Measurements from ENCODE around the gene IGFBP4. TPM values are rescaled to one million over a fixed set of nuclear protein-coding genes. Genes with fewer than 3 reads are reported as not detected.

The IGFBP4 gene
- total RNA-seq, 4 donors from 2014 or later, result 98.4 to 302 (median 166) TPM

GRCh38 chr17:40479754-40480480 lies 36.7 kb downstream of the IGFBP4 start:
- WGBS, 2 donors (ENCODE audit: low coverage in 1 of 2), result 72% methylated on average over 9 of the region's 9 CpGs; no CpG with 5 or more reads in 1 of the 2 donors

GRCh38 chr17:40480501-40481003 lies 37.3 kb downstream of the IGFBP4 start:
- peak; percentile 47 for DNase-seq
- 20 to 41% methylated on average over 2 to 12 of the region's 12 CpGs for WGBS, 2 donors (ENCODE audit: low coverage in 1 of 2)
- in situ Hi-C loops (cut with MboI; ENCODE audit: low pct_ligation_motif_present in 1 of 4, low pct_unique_long_range_greater_than_20kb in 1 of 4, low sequenced_read_pairs in 3 of 4) (no loop called here), intact Hi-C loops (cut with DNase I; ENCODE audit: low total_unique reads) (no loop called here)
- no peak for TF ChIP-seq POLR2A (IDR thresholded peaks at IDR 0.05)
- TF ChIP-seq EP300 (IDR thresholded peaks at IDR 0.05; ENCODE audit: low read depth), result no peak
- no peak for TF ChIP-seq POLR2AphosphoS5 (IDR thresholded peaks at IDR 0.05)
- TF ChIP-seq, protein P1, sequence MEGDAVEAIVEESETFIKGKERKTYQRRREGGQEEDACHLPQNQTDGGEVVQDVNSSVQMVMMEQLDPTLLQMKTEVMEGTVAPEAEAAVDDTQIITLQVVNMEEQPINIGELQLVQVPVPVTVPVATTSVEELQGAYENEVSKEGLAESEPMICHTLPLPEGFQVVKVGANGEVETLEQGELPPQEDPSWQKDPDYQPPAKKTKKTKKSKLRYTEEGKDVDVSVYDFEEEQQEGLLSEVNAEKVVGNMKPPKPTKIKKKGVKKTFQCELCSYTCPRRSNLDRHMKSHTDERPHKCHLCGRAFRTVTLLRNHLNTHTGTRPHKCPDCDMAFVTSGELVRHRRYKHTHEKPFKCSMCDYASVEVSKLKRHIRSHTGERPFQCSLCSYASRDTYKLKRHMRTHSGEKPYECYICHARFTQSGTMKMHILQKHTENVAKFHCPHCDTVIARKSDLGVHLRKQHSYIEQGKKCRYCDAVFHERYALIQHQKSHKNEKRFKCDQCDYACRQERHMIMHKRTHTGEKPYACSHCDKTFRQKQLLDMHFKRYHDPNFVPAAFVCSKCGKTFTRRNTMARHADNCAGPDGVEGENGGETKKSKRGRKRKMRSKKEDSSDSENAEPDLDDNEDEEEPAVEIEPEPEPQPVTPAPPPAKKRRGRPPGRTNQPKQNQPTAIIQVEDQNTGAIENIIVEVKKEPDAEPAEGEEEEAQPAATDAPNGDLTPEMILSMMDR (IDR thresholded peaks at IDR 0.05), result no peak
- H3K27ac ChIP-seq, result no peak overlapping the region
- H3K4me1 ChIP-seq, result peaks cover 5 to 35% (median 16%) of the 10 kb centered on the region in 4 donors
- no peaks in the 10 kb centered on the region for H3K36me3 ChIP-seq
- no peaks in the 10 kb centered on the region for H3K9me3 ChIP-seq
- no peak overlapping the region for H3K4me3 ChIP-seq
- H3K27me3 ChIP-seq, result no peaks in the 10 kb centered on the region

More at GRCh38 chr17:40479754-40480480, 36.7 kb downstream of the IGFBP4 start:
- TF ChIP-seq, protein P1 (IDR thresholded peaks at IDR 0.05), result no peak
- TF ChIP-seq POLR2AphosphoS5 (IDR thresholded peaks at IDR 0.05), result no peak
- no peak for TF ChIP-seq POLR2A (IDR thresholded peaks at IDR 0.05)
- TF ChIP-seq EP300 (IDR thresholded peaks at IDR 0.05; ENCODE audit: low read depth), result no peak
- DNase-seq, result no peak
- H3K36me3 ChIP-seq, result no peaks in the 10 kb centered on the region
- in situ Hi-C loops (cut with MboI; ENCODE audit: low pct_ligation_motif_present in 1 of 4, low pct_unique_long_range_greater_than_20kb in 1 of 4, low sequenced_read_pairs in 3 of 4) (no loop called here), intact Hi-C loops (cut with DNase I; ENCODE audit: low total_unique reads) (loop anchor here (5.0 kb wide), 1 partner anchor 38 kb away; the partner anchor contains the start of gene IGFBP4)
- no peak overlapping the region for H3K4me3 ChIP-seq
- H3K4me1 ChIP-seq, result peaks cover 11 to 39% (median 19%) of the 10 kb centered on the region in 4 donors
- H3K27me3 ChIP-seq, result no peaks in the 10 kb centered on the region
- H3K27ac ChIP-seq, result no peak overlapping the region
- no peaks in the 10 kb centered on the region for H3K9me3 ChIP-seq

DNA sequence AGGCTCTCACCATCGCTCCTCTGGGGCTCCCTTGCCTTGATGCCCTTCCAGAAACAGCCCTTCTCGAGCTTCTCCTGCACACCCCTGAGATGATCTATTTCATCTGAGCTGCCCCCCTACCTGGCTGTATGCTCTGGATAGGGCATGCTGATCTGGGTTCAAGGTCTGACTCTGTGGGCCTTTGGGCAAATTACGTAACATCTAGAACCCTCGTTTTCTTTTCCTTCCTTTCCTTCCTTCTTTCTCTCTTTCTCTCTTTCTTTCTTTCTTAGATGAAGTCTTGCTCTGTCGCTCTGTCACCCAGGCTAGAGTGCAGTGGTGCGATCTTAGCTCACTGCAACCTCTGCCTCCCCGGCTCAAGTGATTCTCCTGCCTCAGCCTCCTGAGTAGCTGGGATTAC lies 37.9 kb downstream of the IGFBP4 start:
- no peaks in the 10 kb centered on the region for H3K9me3 ChIP-seq
- TF ChIP-seq EP300 (IDR thresholded peaks at IDR 0.05; ENCODE audit: low read depth), result no peak
- in situ Hi-C loops (cut with MboI; ENCODE audit: low pct_ligation_motif_present in 1 of 4, low pct_unique_long_range_greater_than_20kb in 1 of 4, low sequenced_read_pairs in 3 of 4), result no loop called here
- no peak for DNase-seq
- no peaks in the 10 kb centered on the region for H3K36me3 ChIP-seq
- H3K4me1 ChIP-seq, result peaks cover 0 to 34% (median 11%) of the 10 kb centered on the region in 4 donors
- H3K27me3 ChIP-seq, result no peaks in the 10 kb centered on the region
- no peak overlapping the region for H3K4me3 ChIP-seq
- intact Hi-C loops (cut with DNase I; ENCODE audit: low total_unique reads), result no loop called here
- H3K27ac ChIP-seq, result no peak overlapping the region
- WGBS, 2 donors (ENCODE audit: low coverage in 1 of 2), result 77 to 80% methylated on average over 2 to 7 of the region's 7 CpGs

- no peak for TF ChIP-seq POLR2AphosphoS5 (IDR thresholded peaks at IDR 0.05)
- no peak for TF ChIP-seq POLR2A (IDR thresholded peaks at IDR 0.05)
- TF ChIP-seq EP300 (IDR thresholded peaks at IDR 0.05; ENCODE audit: low read depth), result no peak
- TF ChIP-seq, protein P1 (IDR thresholded peaks at IDR 0.05), result no peak
These were observed 39.5 kb downstream of the IGFBP4 start for GRCh38 chr17:40482722-40483121.

More at GRCh38 chr17:40482722-40483121, 39.5 kb downstream of the IGFBP4 start:
- H3K4me1 ChIP-seq, result peaks cover 6 to 41% (median 13%) of the 10 kb centered on the region in 4 donors
- DNase-seq, result no peak
- in situ Hi-C loops (cut with MboI; ENCODE audit: low pct_ligation_motif_present in 1 of 4, low pct_unique_long_range_greater_than_20kb in 1 of 4, low sequenced_read_pairs in 3 of 4) (no loop called here), intact Hi-C loops (cut with DNase I; ENCODE audit: low total_unique reads) (no loop called here)
- no peaks in the 10 kb centered on the region for H3K9me3 ChIP-seq
- H3K4me3 ChIP-seq, result no peak overlapping the region
- 86 to 91% methylated on average over 4 to 6 of the region's 6 CpGs for WGBS, 2 donors (ENCODE audit: low coverage in 1 of 2)
- H3K27ac ChIP-seq, result no peak overlapping the region
- no peaks in the 10 kb centered on the region for H3K36me3 ChIP-seq
- no peaks in the 10 kb centered on the region for H3K27me3 ChIP-seq
